Thymus (tissue), 11 donors: ENCODE measurements around the gene SPG7. TPM values are rescaled to one million over a fixed set of nuclear protein-coding genes. Genes with fewer than 3 reads are reported as not detected.

Experiments used
- DNase-seq, 9 donors: peaks; one replicate each; pipeline ENCODE4 v3.0.0-alpha.2; 2013; ENCODE audit warnings: low spot score in 9 of 9, low read depth in 6 of 9, missing footprints in 1 of 9
- H3K27ac ChIP-seq, 2 donors: one replicate each; pipeline ENCODE4 v1.5.1; 2013; ENCODE audit warnings: control low read depth in 1 of 2, low read depth in 1 of 2, low read length in 1 of 2, mild to moderate bottlenecking in 1 of 2, moderate library complexity in 1 of 2
- H3K27me3 ChIP-seq, 2 donors: one replicate each; pipeline ENCODE4 v1.5.1; 2013; ENCODE audit warnings: low read length in 1 of 2; ENCODE audit not compliant: control insufficient read depth in 2 of 2, insufficient read depth in 1 of 2
- H3K36me3 ChIP-seq, 2 donors: one replicate each; pipeline ENCODE4 v1.5.1; 2013; ENCODE audit warnings: low read length in 1 of 2, mild to moderate bottlenecking in 1 of 2, moderate library complexity in 1 of 2; ENCODE audit not compliant: control insufficient read depth in 2 of 2, insufficient read depth in 2 of 2
- H3K4me1 ChIP-seq, 2 donors: one replicate each; pipeline ENCODE4 v1.5.1; 2013; ENCODE audit warnings: low read length in 2 of 2; ENCODE audit not compliant: control insufficient read depth in 2 of 2, insufficient read depth in 2 of 2
- H3K4me3 ChIP-seq, 2 donors: one replicate each; pipeline ENCODE4 v1.5.1; 2013; ENCODE audit warnings: low read length in 2 of 2, control low read depth in 1 of 2, mild to moderate bottlenecking in 1 of 2
- H3K9me3 ChIP-seq, 2 donors: one replicate each; pipeline ENCODE4 v1.5.1; 2013; ENCODE audit warnings: low read length in 1 of 2, mild to moderate bottlenecking in 1 of 2; ENCODE audit not compliant: control insufficient read depth in 2 of 2, insufficient read depth in 1 of 2
- WGBS: extraction: QIAGEN DNeasy Blood & Tissue Kit; methylation state at CpG from one replicate; pipeline ENCODE4 v1.1.7; 2013; 5-methylcytosine and 5-hydroxymethylcytosine counted together
- polyA plus RNA-seq: library from polyadenylated mRNA; stranded (reverse); fragments of 200-250 nt; gene quantifications from one replicate; pipeline ENCODE4 v1.2.3, GENCODE V29; 2013
- total RNA-seq: library from RNA; stranded (reverse); fragments of 120-200 nt; gene quantifications from one replicate; pipeline ENCODE4 v1.2.4, GENCODE V29; 2013
- donor health status: healthy.

Gene SPG7
- total and polyA plus RNA-seq, 2 donors = 51.9 to 164 TPM

DNA sequence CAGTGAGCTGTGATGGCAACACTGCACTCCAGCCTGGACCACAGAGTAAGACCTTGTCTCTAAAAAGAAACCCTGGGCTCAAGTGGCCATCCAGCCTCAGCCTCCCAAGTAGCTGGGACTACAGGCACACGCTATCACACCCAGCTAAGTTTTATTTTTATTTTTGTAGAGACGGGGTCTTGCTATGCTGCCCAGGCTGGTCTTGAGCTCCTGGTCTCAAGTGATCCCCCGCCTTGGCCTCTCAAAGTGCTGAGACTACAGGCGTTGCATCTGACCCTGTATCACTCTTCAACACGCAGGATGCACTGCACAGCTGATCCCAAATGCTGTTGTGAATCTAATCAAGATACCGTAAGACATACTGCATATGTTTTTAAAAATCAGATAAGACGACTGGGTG is 40.8 kb upstream of the SPG7 start:
- no peak overlapping the region for H3K27ac ChIP-seq
- no peaks in the 10 kb centered on the region for H3K9me3 ChIP-seq
- peaks cover 0 to 16% of the 10 kb centered on the region in 2 donors for H3K4me1 ChIP-seq
- no peaks in the 10 kb centered on the region for H3K27me3 ChIP-seq
- no peak overlapping the region for H3K4me3 ChIP-seq
- DNase-seq = no peak
- H3K36me3 ChIP-seq = peaks cover 3 to 17% of the 10 kb centered on the region in 2 donors
- 90% methylated on average over 7 of the region's 7 CpGs for WGBS

DNA sequence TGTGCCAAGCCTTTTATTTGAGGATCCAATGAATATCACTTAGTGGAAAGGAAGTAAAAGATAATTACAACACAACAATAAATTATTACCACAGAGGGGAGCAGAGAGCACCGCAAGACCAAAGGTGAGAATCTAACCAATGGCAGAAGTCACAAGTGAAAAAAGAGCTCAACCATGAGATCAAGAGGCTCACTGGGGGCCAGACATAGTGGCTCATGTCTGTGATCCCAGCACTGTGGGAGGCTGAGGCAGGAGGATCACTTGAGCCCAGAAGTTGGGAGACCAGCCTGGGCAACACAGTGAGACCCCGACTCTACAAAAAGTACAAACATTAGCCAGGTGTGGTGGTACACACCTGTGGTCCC is 35.5 kb upstream of the SPG7 start:
- peaks cover 16 to 66% of the 10 kb centered on the region in 2 donors for H3K4me1 ChIP-seq
- H3K27ac ChIP-seq = no peak overlapping the region
- H3K36me3 ChIP-seq = peaks cover 6 to 9% of the 10 kb centered on the region in 2 donors
- no peaks in the 10 kb centered on the region for H3K27me3 ChIP-seq
- no peak for DNase-seq
- no peak overlapping the region for H3K4me3 ChIP-seq
- 90% methylated on average over 2 of the region's 2 CpGs for WGBS
- H3K9me3 ChIP-seq = peaks cover 0 to 8% of the 10 kb centered on the region in 2 donors

DNA sequence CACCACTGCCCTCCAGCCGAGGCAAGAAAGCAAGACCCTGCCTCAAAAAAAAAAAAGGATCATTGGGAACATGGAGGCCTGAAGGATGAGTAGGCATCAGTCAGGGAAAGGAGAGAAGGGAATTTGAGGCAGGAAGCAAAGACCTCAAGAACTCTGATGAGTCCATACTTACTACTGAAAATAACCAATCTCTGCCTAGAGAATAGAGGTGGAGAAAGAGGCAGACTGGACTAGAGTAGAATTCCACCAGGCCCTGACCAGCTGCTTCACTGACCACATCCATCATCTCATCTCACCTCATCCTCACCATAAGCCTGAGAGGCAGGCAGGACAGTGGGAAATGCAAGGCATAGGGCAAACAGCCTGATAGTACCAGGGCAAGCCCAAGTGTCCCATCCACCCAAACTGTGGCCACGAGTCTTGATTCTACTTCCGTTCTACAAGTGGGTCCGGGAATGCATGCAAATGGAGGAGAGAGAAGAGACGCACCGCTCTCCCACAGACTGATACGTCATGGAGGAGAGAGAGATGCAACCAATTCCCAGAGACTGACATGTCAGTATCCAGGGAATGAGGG is 35.0 kb upstream of the SPG7 start:
- WGBS = 97% methylated on average over 7 of the region's 7 CpGs
- Histone ChIP-seq H3K36me3 (peaks cover 3 to 12% of the 10 kb centered on the region in 2 donors), H3K27ac (no peak overlapping the region), H3K4me3 (no peak overlapping the region), H3K27me3 (no peaks in the 10 kb centered on the region), H3K4me1 (peaks cover 19 to 70% of the 10 kb centered on the region in 2 donors), H3K9me3 (peaks cover 0 to 8% of the 10 kb centered on the region in 2 donors)
- DNase-seq = no peak

DNA sequence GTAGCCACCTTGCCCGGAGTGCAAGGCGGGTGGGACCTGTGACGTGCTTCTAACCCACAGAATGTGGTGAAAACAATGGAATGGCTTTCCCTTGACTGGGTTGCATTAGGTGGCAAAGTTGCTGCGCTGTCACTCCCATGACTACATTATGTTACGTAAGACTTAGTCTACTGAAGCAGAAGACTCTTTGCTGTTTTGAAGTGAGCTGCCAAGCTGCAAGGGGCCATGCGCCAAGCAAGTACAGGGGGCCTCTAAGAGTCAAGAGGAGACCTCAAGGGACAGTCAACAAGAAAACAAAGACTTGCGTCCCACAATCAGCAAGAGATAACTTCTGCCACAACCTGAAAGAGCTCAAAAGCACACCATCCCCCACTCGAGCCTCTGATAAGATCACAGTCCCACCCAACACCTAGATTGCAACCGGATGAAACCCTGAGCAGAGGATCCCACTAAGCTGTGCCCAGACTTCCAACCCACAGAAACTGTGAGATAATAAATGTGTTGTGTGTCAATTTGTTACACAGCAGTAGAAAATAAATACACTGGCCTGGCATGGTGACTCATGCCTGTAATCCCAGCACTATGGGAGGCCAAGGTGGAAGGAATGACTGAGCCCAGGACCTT is 34.3 kb upstream of the SPG7 start:
- Histone ChIP-seq H3K9me3 (peaks cover 0 to 8% of the 10 kb centered on the region in 2 donors), H3K4me3 (no peak overlapping the region), H3K27ac (no peak overlapping the region), H3K4me1 (peaks cover 25 to 77% of the 10 kb centered on the region in 2 donors), H3K27me3 (no peaks in the 10 kb centered on the region), H3K36me3 (peaks cover 4 to 12% of the 10 kb centered on the region in 2 donors)
- peak in 1 of 9 donors; percentile 46 for DNase-seq
- 68% methylated on average over 9 of the region's 9 CpGs for WGBS

DNA sequence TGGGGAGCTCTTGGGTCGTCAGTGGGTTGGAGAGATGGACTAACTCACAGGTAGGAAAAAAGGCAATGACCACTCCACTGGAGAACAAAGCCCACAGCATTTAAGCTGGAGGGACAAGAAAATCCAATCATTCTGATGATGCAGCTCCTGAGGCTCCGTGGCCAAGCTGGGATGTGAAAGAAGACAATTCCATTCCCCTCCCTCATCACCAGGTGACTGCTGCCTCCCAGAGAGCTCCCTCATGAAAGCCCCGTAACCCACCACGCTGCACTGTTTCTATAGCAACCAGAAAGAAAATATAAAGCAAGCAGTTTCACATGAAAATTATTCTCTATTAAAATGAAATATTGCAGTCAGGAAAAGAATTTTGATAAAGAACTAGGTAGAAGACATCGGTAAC is 33.1 kb upstream of the SPG7 start:
- peaks cover 0 to 8% of the 10 kb centered on the region in 2 donors for H3K9me3 ChIP-seq
- H3K27ac ChIP-seq = no peak overlapping the region
- peaks cover 4 to 12% of the 10 kb centered on the region in 2 donors for H3K36me3 ChIP-seq
- H3K27me3 ChIP-seq = no peaks in the 10 kb centered on the region
- peaks cover 28 to 80% of the 10 kb centered on the region in 2 donors for H3K4me1 ChIP-seq
- no peak for DNase-seq
- 66% methylated on average over 5 of the region's 5 CpGs for WGBS
- H3K4me3 ChIP-seq = no peak overlapping the region

DNA sequence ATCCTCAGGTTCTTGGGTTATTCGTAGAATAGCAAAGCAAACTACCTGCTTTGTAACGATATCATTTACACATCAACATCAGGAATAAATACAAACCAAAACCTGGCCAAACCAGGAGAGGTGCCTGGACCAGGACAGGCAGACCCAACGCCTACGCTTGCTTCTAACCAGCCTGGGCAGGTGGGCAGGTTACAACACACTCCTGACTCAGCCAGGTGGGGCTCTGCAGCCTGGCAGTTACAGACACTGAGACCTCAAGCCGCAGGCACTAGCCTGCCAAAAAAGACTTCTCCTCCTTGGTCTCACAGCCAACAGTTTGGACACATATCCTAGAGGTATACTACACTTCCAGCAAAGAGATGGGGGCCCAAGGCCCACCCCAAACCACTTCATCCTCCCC is 31.8 kb upstream of the SPG7 start:
- DNase-seq = no peak
- Histone ChIP-seq H3K27ac (peak overlapping the region; percentile 47 to 66), H3K4me1 (peaks cover 28 to 84% of the 10 kb centered on the region in 2 donors), H3K4me3 (no peak overlapping the region), H3K27me3 (no peaks in the 10 kb centered on the region), H3K9me3 (peaks cover 0 to 8% of the 10 kb centered on the region in 2 donors), H3K36me3 (peaks cover 4 to 15% of the 10 kb centered on the region in 2 donors)
- 79% methylated on average over 5 of the region's 5 CpGs for WGBS

DNA sequence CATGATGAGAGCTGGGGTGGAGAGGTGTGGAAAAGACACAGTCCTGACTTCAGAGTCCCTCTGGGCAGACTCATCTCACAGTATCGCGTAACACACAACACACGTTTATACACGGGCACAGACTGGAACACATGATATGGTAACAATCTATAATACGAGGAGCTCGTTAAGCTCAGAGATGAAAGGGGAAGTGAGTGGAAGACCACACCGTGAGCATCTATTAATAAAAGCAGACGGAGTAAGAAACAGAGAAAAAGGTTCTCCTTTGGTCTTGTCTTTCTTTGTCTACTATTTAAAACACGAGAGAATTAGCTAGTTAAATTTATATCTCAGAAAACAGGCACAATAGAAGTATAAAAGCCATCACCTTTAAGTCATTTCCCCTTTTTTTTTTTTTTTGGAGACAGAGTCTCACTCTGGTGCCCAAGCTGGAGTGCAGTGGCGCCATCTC is 31.4 kb upstream of the SPG7 start:
- H3K4me3 ChIP-seq = no peak overlapping the region
- peaks cover 4 to 18% of the 10 kb centered on the region in 2 donors for H3K36me3 ChIP-seq
- DNase-seq = no peak
- H3K27me3 ChIP-seq = no peaks in the 10 kb centered on the region
- H3K27ac ChIP-seq = peak overlapping the region in 1 of 2 donors; percentile 66
- H3K9me3 ChIP-seq = peaks cover 0 to 8% of the 10 kb centered on the region in 2 donors
- WGBS = 23% methylated on average over 10 of the region's 10 CpGs
- peaks cover 28 to 84% of the 10 kb centered on the region in 2 donors for H3K4me1 ChIP-seq

DNA sequence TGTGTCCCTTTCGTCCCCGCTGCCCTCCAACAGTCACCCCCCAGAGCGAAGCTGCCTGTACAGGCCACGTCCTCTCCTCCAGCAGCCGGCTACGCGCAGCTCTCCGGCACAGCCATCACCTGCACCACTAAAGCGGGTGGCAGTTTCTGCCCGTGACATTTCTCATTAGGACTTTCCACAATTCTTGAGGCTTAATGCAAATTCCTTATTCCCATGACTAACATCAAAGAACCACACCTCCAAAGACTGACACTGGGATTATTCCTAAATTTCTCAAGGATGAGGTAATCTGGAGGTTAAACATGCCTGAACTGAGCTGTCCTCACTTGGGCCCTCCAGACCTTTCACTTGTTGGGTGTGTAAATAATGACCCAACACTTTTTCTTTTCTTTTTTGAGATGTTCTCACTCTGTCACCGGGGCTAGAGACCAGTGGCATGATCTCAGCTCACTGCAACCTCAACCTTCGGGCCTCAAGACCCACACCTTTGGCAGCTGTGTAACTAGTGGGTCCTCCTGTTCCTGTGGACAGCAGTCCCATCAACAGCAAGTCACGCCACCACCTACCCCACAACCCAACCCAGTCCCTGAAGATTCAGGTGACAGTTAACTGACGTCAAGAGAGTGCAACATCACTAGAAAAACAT is 29.5 kb upstream of the SPG7 start:
- Histone ChIP-seq H3K9me3 (peaks cover 0 to 6% of the 10 kb centered on the region in 2 donors), H3K27me3 (no peaks in the 10 kb centered on the region), H3K4me3 (no peak overlapping the region), H3K4me1 (peaks cover 26 to 84% of the 10 kb centered on the region in 2 donors), H3K27ac (peak overlapping the region in 1 of 2 donors; percentile 36), H3K36me3 (peaks cover 8 to 26% of the 10 kb centered on the region in 2 donors)
- no peak for DNase-seq
- WGBS = 90% methylated on average over 14 of the region's 14 CpGs

DNA sequence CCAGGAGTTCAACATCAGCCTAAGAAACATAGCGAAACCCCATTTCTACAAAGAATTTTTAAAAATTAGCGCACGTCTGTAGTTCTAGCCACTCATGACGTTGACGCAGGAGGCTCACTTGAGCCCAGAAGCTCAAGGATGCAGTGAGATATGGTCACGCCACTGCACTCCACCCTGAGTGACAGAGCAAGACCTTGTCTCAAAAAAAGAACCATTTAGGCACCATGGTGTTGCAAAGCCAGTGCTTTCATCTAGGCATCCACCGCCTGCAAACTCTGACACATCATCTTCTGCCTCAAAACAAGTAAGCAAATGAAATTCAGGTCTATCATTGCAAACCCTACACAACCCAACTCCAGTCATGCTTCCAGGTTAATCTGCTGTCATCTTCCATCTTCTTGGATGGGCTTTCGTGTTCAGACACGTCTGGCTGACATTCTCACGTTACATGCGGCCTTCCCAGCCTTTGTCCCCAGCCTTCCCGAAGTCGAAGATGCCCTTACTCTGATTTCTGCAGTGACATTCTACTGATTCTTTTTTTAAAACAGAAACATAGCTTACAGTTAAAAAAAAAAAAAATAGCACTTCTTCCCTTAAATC is 26.7 kb upstream of the SPG7 start:
- no peak for DNase-seq
- Histone ChIP-seq H3K27me3 (no peaks in the 10 kb centered on the region), H3K36me3 (peaks cover 8 to 20% of the 10 kb centered on the region in 2 donors), H3K9me3 (peaks cover 0 to 3% of the 10 kb centered on the region in 2 donors), H3K4me1 (peaks cover 31 to 84% of the 10 kb centered on the region in 2 donors), H3K4me3 (no peak overlapping the region), H3K27ac (no peak overlapping the region)
- 93% methylated on average over 13 of the region's 13 CpGs for WGBS
